ENCODE measurements around the gene MET. TPM values are rescaled to one million over a fixed set of nuclear protein-coding genes. Genes with fewer than 3 reads are reported as not detected.

The MET gene
- total RNA-seq, 4 donors from 2014 or later, result 15.9 to 36.8 (median 28.7) TPM

DNA sequence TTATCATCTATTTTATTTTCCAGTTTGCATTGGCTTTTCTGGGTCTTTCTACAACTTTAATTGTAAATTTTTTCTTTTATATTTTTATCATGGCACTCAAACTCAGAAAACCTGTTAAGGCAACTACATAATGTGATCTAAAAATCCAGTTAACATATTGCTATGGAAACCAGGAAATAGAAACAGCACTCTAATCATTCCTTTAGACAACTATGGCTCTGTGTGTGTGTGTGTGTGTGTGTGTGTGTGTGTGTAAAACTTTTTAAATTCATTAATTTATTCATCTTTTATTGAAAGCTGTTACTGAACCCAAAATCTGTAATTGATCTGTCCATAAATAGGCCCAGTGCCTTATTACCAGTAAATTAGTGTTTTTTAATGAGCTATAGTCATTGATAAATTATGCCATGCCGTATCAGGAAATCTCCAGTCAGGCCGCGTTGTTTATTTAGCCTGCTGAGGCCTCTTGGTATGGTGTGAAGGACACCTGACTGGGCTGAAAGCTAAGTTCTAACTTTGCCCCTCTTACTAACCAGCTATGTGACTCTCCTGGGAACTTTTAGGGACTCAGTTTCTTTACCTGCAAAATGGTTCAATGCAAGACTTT is 1.5 kb upstream of the MET start:
- ATAC-seq, result no peak
- in situ Hi-C loops (cut with MboI; ENCODE audit: low sequenced_read_pairs in 4 of 4) (loop anchor here in 1 of 4 donors (5.0 kb wide), 1 partner anchor 137 kb away; no protein-coding TSS in a partner anchor), intact Hi-C loops (cut with DNase I; ENCODE audit: low total_unique reads) (loop anchor here (1.0 to 10.0 kb wide), 5 partner anchors 37 to 284 kb away; partner anchors contain the start of gene ST7)

DNA sequence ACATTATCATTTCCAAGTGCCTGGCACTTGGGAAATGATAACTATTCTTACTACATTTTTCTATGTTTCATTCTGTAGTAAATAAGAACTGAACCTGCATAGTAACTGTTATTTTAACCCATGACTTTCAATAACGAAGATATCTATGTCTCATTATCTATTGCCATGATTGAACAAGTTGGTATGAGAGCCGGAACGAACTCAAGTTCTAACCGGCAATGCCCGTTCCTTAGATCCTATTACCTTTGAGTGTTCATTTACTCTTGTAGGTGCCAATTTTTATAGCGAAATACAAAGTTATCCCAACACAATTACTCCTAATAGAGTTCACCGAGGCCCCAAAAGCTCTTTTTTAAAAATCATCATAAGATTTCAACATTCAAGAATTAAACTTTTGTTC is 885 bp upstream of the MET start:
- in situ Hi-C loops (cut with MboI; ENCODE audit: low sequenced_read_pairs in 4 of 4) (loop anchor here in 1 of 4 donors (5.0 kb wide), 1 partner anchor 136 kb away; no protein-coding TSS in a partner anchor), intact Hi-C loops (cut with DNase I; ENCODE audit: low total_unique reads) (loop anchor here (1.0 to 10.0 kb wide), 5 partner anchors 36 to 284 kb away; partner anchors contain the start of gene ST7)
- peak overlapping the region; percentile 95 to 96 (median 96) for H3K27ac ChIP-seq
- H3K4me1 ChIP-seq, result peaks cover 43 to 45% of the 10 kb centered on the region in 2 donors
- no peak for TF ChIP-seq POLR2A (IDR thresholded peaks at IDR 0.05)
- TF ChIP-seq, protein P1, sequence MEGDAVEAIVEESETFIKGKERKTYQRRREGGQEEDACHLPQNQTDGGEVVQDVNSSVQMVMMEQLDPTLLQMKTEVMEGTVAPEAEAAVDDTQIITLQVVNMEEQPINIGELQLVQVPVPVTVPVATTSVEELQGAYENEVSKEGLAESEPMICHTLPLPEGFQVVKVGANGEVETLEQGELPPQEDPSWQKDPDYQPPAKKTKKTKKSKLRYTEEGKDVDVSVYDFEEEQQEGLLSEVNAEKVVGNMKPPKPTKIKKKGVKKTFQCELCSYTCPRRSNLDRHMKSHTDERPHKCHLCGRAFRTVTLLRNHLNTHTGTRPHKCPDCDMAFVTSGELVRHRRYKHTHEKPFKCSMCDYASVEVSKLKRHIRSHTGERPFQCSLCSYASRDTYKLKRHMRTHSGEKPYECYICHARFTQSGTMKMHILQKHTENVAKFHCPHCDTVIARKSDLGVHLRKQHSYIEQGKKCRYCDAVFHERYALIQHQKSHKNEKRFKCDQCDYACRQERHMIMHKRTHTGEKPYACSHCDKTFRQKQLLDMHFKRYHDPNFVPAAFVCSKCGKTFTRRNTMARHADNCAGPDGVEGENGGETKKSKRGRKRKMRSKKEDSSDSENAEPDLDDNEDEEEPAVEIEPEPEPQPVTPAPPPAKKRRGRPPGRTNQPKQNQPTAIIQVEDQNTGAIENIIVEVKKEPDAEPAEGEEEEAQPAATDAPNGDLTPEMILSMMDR (IDR thresholded peaks at IDR 0.05 in 4 of 5, conservative IDR thresholded peaks at IDR 0.05 in 1 of 5), result no peak
- H3K36me3 ChIP-seq, result no peaks in the 10 kb centered on the region
- peak overlapping the region; percentile 67 to 83 (median 77) for H3K4me3 ChIP-seq
- no peaks in the 10 kb centered on the region for H3K27me3 ChIP-seq
- no peak for ATAC-seq
- no peaks in the 10 kb centered on the region for H3K9me3 ChIP-seq
- no peak for DNase-seq

More for the DNA sequence above, 1.5 kb upstream of the MET start:
- no peak overlapping the region for H3K4me3 ChIP-seq
- DNase-seq, result no peak
- no peaks in the 10 kb centered on the region for H3K27me3 ChIP-seq
- no peak for TF ChIP-seq POLR2A (IDR thresholded peaks at IDR 0.05)
- TF ChIP-seq, protein P1 (IDR thresholded peaks at IDR 0.05 in 4 of 5, conservative IDR thresholded peaks at IDR 0.05 in 1 of 5), result no peak
- H3K4me1 ChIP-seq, result peaks cover 38 to 39% of the 10 kb centered on the region in 2 donors
- no peaks in the 10 kb centered on the region for H3K36me3 ChIP-seq
- no peaks in the 10 kb centered on the region for H3K9me3 ChIP-seq
- H3K27ac ChIP-seq, result peak overlapping the region; percentile 95 to 96 (median 96)

DNA sequence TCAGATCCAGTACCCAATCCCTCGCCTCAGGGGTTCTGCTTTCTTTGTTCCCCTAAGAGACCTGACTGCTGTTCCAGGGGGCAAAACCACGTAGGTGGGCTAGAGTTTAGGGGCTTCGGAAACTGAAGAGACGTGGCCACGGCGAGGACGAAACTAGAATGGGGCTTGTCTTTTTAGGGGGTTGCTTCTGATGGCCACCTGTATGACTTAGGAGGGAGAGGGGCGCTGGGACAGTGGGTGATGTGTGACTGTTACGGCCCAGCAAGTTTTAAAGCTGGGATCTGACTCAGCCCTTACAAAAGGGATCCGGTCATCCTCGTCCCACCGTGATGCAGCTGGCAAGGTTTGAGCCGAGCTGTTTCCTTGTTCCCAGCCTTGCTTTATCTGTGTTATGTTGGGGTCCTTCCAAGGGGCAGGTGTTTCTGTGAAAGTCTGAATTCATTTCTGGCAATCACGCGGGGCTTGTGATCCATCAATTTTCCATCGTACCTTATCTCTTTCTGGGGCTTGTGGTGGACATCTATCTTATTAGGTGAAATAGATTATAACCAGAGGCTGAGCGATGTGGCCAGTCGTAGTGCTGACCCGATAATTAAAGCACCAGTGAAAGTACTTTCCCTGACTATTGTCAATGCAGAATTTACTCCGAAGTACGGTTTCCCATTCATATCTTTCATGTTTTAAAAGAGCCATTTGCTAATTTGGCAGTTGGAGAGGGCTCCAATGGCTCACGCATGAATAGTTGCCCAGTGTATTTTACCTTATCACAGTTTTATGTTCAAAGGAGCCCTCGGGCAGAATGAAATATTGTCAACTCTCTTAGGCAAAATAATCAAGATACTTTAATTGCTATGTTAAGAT is 830 bp downstream of the MET start:
- Histone ChIP-seq H3K36me3 (no peaks in the 10 kb centered on the region), H3K4me1 (peaks cover 52% of the 10 kb centered on the region in 2 donors), H3K27me3 (no peaks in the 10 kb centered on the region), H3K9me3 (no peaks in the 10 kb centered on the region), H3K4me3 (peak overlapping the region; percentile 77 to 83 (median 78)), H3K27ac (peak overlapping the region; percentile 95 to 96 (median 96))
- DNase-seq (peak; percentile 49 to 67), ATAC-seq (peak; percentile 56 to 62)
- intact Hi-C loops (cut with DNase I; ENCODE audit: low total_unique reads), result loop anchor here (1.0 to 10.0 kb wide), 7 partner anchors 34 to 282 kb away; partner anchors contain the start of genes CAPZA2 and ST7
- in situ Hi-C loops (cut with MboI; ENCODE audit: low sequenced_read_pairs in 4 of 4), result loop anchor here in 1 of 4 donors (5.0 kb wide), 1 partner anchor 134 kb away; no protein-coding TSS in a partner anchor
- peak in 1 of 2 donors; percentile 50 for TF ChIP-seq POLR2A (IDR thresholded peaks at IDR 0.05)
- TF ChIP-seq, protein P1 (IDR thresholded peaks at IDR 0.05 in 4 of 5, conservative IDR thresholded peaks at IDR 0.05 in 1 of 5), result no peak

DNA sequence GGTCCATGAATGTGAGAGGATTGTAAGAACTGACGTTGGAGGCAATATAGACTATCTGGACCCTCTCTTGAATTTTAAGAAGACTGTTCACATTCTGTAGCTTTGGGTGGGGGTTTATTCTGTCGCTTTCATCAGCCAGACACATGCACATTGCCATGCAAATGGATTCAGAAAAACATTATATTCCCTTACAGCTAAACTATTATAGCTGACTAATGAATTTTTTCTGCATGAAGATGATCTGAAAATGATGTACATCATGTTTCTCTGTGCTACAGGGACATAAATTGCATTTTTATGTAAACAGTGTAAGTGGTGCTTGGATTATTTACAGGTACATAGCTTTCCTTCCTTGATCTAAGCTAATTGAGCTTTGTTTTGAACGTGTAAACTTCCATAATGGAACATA is 1.5 kb downstream of the MET start:
- Histone ChIP-seq H3K4me3 (peak overlapping the region; percentile 77 to 83 (median 78)), H3K9me3 (no peaks in the 10 kb centered on the region), H3K27me3 (no peaks in the 10 kb centered on the region), H3K4me1 (peaks cover 52% of the 10 kb centered on the region in 2 donors), H3K36me3 (no peaks in the 10 kb centered on the region), H3K27ac (peak overlapping the region; percentile 95 to 96 (median 96))
- in situ Hi-C loops (cut with MboI; ENCODE audit: low sequenced_read_pairs in 4 of 4) (loop anchor here in 1 of 4 donors (5.0 kb wide), 1 partner anchor 134 kb away; no protein-coding TSS in a partner anchor), intact Hi-C loops (cut with DNase I; ENCODE audit: low total_unique reads) (loop anchor here (2.0 to 10.0 kb wide), 4 partner anchors 34 to 281 kb away; partner anchors contain the start of genes CAPZA2 and ST7)
- ATAC-seq, result no peak
- TF ChIP-seq, protein P1 (IDR thresholded peaks at IDR 0.05 in 4 of 5, conservative IDR thresholded peaks at IDR 0.05 in 1 of 5), result no peak
- no peak for TF ChIP-seq POLR2A (IDR thresholded peaks at IDR 0.05)
- no peak for DNase-seq

All from gastrocnemius medialis (tissue), 4 donors.